D721Med (cell line): ENCODE measurements around the gene HOXA9.

ENCODE experiments used
- DNase-seq: peaks from one replicate; pipeline ENCODE4 v3.0.0; 2011; ENCODE audit warnings: low spot score; ENCODE audit not compliant: insufficient read length
- FAIRE-seq: peaks from 2 replicates; lab custom pipeline; 2011; peaks lifted over from hg19 to GRCh38; lab: Jason Lieb, UNC
- TF ChIP-seq, protein P1 (sequence below): IDR thresholded peaks from 2 replicates; pipeline ENCODE4 v1.5.1; 2012; ENCODE audit warnings: mild to moderate bottlenecking, control low read depth; ENCODE audit not compliant: insufficient read depth; ENCODE audit errors: missing control alignments

HOXA9 gene

DNA sequence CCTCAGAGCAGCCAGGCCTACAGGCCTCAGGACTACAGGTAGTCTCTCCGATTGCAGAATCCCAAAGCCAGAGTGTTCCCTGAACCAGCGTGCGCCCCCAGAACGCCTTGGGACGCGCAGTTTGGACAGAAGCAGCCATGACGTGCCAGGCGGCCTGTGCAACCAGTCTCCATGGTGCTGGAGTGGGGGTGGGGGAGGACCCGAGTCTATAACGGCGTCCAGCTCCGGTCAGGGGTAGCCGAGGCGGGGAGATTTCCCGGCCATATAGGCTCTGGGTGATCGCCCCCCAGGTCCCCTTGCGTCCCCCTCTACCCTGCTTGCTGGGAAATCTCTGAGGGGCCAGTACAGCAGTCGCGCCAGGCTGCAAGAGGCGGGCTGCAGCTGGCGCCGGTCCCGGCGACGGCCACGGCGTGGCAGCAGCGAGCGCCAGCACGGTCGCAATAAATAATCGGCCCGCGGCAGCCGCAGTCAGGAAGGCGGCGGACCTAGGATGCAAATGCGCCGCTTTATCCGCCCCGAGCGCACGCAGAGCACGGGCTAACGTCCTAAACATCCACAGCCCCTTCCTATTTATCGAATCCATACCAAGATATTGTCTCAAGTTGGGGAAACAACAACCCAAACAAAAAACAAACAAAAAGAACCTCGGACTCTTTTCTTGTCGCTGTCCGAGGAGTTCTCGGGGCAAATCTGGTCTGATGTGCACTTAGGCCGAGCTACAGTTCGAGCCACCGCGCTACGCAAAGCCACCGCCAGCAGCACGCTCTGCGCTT, 14.6 kb downstream of the HOXA9 start:
- DNase-seq (peak; percentile 86), FAIRE-seq (no peak)
- TF ChIP-seq, protein P1, sequence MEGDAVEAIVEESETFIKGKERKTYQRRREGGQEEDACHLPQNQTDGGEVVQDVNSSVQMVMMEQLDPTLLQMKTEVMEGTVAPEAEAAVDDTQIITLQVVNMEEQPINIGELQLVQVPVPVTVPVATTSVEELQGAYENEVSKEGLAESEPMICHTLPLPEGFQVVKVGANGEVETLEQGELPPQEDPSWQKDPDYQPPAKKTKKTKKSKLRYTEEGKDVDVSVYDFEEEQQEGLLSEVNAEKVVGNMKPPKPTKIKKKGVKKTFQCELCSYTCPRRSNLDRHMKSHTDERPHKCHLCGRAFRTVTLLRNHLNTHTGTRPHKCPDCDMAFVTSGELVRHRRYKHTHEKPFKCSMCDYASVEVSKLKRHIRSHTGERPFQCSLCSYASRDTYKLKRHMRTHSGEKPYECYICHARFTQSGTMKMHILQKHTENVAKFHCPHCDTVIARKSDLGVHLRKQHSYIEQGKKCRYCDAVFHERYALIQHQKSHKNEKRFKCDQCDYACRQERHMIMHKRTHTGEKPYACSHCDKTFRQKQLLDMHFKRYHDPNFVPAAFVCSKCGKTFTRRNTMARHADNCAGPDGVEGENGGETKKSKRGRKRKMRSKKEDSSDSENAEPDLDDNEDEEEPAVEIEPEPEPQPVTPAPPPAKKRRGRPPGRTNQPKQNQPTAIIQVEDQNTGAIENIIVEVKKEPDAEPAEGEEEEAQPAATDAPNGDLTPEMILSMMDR: peak; percentile 73

DNA sequence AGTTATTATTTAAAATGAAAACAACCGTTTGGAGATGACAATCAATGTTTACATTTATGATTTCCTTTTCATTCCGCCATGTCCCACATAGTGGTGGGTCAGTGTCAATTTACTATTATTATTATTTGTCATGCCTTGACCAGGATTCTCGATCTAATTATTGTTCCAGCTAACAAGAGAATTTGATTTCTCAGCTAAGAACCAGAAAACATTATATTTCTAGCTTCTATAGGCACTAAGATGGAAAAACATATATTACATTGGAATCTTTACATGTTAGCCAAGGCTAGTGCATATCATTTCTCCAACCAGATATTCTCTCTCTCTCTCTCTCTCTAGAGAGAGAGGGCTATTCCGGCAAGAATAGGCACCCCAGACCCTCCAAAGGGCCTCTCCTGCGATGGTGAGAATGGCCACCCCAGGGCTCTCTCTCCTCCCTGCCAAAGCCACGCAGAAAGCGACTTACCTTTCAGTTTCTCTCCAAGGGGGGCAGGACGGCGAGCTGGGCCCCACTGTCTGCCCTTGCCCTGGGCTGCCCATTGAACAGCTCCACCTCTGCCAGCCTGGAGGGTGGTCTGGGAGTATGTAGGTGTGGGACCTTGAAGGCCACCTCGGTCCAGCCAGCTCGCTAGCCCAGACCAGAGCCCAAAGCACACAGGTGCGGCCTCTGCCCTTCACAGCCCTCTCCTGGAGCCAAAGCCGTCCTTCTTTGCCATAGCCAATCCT, 15.3 kb downstream of the HOXA9 start:
- FAIRE-seq: no peak
- TF ChIP-seq, protein P1: no peak
- DNase-seq: no peak

DNA sequence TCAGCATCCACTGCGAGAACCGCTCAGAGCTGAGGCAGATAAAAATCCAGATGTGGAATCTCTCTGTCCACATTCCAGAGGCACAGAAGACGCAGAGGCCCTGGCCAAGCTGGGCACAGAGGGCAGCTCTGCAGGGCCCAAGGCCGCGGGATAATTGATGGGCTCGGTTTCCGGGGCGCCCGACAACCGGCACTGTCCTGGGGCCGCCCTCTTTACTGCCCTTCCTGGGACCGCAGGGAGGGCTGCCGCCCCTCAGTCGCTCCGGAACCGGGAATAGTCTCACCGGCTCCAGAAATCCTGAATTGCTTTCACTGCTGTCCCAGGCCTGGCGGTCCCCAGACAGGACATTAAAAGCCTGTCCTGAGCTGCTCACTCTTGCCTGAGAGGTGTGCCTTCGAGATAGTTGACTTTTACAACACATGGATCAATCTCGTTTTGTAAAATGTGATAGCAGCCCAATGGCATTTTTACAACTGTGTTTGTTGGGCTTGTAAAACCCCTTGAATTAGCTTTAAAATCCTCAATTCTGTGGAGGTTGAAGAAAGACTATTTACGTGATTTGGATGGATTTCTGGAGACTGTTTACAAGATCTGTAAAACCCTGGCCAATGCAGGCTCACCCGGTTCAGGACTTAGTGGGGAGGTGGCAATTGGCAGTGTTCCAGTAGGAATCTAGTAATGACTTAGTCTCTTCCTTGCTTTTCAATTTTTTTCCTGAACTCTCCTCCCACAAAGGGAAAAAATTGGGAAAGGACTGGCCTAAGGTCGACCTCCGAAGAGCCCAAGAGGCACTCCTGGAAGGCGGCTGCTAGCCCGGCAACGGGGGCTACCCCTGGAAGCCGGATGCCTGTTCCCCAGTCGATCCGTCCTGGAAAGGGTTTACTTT, 16.3 kb downstream of the HOXA9 start:
- TF ChIP-seq, protein P1: no peak
- no peak for DNase-seq
- FAIRE-seq: no peak

DNA sequence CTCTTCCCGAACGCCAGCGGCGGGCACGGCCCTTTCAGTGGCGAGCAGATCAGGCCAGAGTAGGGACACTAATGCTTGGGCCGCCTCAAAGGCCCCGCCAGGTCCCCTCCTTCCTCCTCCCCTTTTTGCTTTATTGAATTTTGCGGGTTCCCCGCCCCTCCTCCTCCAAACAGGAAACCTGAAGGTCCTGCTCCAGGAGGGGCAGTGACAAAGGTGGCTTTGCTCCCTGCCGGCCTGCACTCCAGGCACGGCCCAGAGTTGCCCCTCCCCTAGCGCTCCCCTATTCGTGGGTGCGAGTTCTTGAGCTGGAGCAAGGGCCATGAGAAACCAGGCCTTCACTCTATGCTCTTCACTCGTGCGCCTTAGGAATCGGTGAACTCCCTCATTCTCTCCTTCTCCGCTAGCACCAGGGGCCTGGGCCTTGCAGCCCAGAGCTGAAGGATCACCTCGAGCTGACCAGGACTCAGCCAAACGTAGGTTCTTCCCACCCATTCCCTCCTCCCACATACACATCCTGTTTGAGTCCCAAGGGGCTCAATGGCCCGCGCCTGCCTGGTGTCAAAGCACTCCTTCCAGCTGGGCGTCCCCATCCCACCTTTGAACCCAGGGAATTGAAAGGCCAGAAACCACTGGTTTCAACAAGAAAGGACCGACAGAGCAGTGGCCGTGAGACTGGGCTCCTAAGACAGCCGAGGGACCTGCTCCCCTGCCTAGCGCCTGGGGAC, 17.1 kb downstream of the HOXA9 start:
- FAIRE-seq (no peak), DNase-seq (no peak)
- TF ChIP-seq, protein P1: no peak

DNA sequence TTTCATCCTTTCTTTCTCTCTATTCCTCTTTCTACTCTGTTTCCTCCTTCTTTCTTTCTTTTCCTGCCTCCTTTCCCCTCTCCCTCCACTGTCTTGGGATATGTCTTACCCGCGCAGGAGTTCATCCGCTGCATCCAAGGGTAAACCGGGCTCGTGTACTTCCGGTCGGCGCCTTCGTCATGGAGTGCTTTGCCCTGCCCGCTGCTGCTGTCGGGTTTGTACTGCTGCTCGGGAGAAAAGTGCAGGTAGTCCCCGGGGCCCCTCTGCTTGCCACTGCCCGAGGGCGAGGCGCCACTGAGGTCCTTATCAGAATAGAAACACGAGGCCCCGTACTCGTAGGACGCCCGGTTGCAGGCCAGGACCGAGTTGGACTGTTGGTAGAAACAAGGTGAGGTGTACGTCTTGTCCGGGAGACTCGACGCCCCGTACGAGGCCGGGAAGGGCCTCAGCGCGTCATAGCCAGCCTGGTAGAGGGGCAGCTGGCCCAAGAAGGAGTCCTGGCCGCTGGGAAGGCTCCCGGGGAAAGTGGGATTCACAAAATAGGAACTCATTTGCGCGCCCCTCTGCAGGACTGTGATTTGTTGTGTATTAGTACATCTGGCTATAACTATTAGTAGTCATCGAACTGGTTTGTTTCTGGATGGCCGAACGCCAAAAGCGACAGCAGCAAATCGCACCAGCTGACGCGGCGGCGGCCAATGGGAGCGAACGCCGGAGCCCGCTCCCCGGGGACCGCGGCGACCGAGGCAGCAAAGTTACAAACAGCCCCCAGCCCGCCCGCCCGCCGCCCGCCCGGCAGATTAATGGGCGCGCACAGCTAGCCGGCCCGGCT, 17.9 kb downstream of the HOXA9 start, which contains the start of gene HOXA6:
HOXA6 (minus strand) TSS at position 576 of the 832 bp plus-strand sequence; CDS start at position 551, 25 bp downstream.
- no peak for FAIRE-seq
- DNase-seq: no peak
- TF ChIP-seq, protein P1: no peak
